Right ventricle myocardium superior (tissue), 1 donor: ENCODE data around the gene CTNNBIP1. TPM values are rescaled to one million over a fixed set of nuclear protein-coding genes. Genes with fewer than 3 reads are reported as not detected.

Experiments used
- ATAC-seq: fragments of 200-7000 bp; cut with Tn5 transposase; one replicate; pipeline ENCODE4 v1.9.1; 2020; ENCODE audit warnings: mild to moderate bottlenecking; ENCODE audit not compliant: poor library complexity
- DNase-seq: peaks from one replicate; pipeline ENCODE4 v3.0.0-alpha.2; 2020
- intact Hi-C: fragments of 100-400 bp; cut with DNase I; formaldehyde crosslinking; loops from one replicate; pipeline ENCODE4 v1.11.2; 2022
- total RNA-seq: library from RNA; stranded (reverse); fragmentation: NEBNext Ultra II Directional; extraction: Animal tissue kit (Norgen Biotek cat#: 25700); gene quantifications from one replicate; pipeline ENCODE4 v1.2.1, GENCODE V29; 2021
- donor health status: DM: no; HTN: yes; CAD: no; lungs with severe emphysema.

CTNNBIP1 gene
- total RNA-seq, 1 donor from 2014 or later, result 58.1 TPM

DNA sequence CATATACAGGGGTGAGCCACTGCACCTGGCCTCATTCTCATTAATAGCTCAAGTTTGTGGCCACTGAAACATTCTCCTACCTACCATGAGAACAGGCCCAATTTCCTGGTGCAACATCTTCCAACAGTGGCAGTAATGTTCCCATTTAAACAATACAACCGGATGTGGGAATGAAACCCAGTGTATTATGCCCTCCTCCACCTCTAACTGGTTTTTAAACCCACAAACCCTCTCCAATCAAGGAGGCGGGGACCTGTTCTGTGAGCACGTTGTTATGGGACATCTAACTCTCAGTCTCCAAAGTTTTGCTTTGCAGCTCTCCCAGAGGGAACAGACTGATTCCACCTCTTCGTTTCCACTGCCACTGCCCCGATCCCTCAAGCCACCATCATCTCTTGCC is 2.6 kb downstream of the CTNNBIP1 start:
- DNase-seq, result no peak
- intact Hi-C loops, result no loop called here
- ATAC-seq, result no peak

DNA sequence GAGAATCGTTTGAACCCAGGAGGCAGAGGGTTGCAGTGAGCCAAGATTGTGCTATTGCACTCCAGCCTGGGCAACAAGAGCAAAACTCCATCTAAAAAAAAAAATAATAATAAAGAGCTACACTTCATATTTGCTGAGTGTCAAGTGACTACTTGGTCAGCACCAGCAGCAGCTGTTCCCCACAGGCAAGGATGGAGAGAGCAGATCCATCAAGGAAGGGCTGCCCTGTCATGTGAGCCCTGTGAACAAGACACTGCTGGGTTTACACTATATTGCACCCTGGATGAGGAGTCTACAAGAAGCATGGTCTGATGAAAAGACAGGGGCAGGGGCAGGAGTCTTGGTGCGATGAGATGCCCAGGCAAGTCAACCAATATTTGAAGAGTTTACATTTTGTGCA is 3.6 kb downstream of the CTNNBIP1 start:
- no peak for DNase-seq
- intact Hi-C loops, result no loop called here
- ATAC-seq, result no peak

DNA sequence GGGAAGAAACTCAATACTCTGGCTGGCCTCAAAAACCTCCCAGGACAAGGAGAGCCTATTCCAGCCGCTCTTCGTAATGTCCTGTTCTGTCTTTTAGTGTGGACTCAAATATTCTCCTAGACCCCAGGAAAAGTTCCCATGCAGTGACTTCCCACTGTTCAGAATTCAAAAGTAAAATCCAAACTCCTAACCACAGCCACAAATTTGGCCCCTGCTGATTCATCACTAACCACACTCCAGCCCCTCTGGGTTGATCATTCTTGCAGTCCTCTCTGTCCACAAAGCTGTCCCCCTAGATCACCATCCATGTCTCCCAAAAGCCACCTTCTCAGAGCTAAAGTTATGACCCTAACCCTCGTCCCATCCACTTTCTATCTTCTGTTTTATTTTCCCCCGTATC is 5.1 kb downstream of the CTNNBIP1 start:
- ATAC-seq, result no peak
- intact Hi-C loops, result no loop called here
- DNase-seq, result no peak

DNA sequence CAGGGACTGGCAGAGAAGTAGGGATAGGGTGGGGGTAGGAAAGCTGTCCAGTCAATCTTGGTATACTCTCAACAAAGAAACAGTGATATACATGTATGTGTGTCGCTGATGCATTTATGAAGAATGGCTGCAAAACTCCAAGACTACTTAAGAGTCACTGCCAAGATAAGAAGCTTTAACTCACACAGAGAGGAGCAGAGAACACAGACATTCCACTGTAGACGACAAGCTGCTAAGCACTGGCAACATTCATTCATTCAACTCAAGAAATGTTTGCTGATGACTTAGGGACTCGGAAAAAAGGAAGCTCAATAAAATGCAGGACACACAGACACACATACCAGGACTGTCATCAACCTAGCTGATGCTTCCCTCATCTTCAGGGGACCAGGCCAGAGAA is 5.5 kb downstream of the CTNNBIP1 start:
- ATAC-seq (no peak), DNase-seq (no peak)
- intact Hi-C loops, result no loop called here

- intact Hi-C loops, result no loop called here
- ATAC-seq, result no peak
Measured at GRCh38 chr1:9903801-9904527, 6.1 kb downstream of the CTNNBIP1 start.

GRCh38 chr1:9902060-9902452 is 8.0 kb downstream of the CTNNBIP1 start:
- DNase-seq, result no peak
- peak; percentile 9 for ATAC-seq
- intact Hi-C loops, result no loop called here

More at GRCh38 chr1:9903801-9904527, 6.1 kb downstream of the CTNNBIP1 start:
- DNase-seq, result no peak

GRCh38 chr1:9901148-9902059 is 8.7 kb downstream of the CTNNBIP1 start:
- peak; percentile 83 for DNase-seq
- ATAC-seq, result peak; percentile 82
- intact Hi-C loops, result no loop called here

DNA sequence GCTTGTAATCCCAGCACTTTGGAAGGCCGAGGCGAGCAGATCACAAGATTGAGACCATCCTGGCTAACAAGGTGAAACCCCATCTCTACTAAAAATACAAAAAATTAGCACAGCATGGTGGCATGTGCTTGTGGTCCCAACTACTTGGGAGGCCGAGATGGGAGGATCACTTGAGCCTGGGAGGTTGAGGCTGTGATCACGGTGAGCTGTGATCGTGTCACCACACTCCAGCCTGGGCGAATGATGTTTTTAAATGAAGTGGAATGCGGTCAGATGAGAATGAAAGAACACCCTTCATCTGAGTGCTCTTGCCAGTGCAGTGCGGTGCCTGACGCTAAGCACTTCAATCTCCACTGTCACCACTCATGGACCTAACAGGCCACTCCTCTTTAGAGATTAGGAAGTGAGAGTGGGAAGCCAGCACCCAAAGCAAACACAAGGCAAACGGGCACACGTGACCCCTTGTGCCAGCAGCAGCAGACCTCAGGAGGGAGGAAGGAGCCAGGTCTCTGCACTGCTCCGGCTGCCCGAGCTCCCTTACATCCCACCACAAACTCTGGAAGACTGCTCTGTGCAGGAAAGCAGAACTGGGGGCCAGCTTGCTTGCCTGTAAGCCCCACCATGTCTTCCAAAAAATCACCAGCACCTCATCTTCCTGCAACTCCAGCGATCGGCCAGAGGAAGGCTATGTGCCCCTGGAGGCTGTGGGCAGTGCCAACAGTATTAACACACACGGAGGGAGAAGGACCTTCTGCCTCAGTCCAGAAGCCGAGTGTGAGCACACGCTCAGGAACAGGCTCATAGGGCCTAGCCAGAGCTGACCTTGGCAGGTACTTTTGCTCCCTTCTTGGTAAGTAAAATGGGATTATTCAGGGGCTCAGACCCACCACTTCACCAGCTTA is 9.7 kb downstream of the CTNNBIP1 start:
- DNase-seq (peak; percentile 84), ATAC-seq (peak; percentile 82)
- intact Hi-C loops, result no loop called here

DNA sequence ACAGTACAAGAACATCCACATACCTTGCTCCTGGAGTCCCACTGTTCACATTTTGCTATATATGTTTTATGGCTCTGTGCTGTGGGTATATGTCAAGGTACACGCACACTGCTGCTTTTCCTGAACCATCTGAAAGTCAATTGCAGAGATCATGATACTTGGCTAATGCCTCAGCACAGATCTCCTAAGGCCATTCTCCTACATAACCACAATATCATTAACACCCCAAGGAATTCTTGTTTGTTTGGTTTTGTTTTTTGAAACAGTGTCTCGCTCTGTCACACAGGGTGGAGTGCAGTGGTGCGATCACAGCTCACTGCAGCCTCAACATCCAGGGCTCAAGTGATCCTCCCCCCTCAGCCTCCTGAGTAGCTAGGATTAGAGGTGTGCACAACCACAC is 16.0 kb downstream of the CTNNBIP1 start:
- DNase-seq (no peak), ATAC-seq (no peak)
- intact Hi-C loops, result no loop called here

DNA sequence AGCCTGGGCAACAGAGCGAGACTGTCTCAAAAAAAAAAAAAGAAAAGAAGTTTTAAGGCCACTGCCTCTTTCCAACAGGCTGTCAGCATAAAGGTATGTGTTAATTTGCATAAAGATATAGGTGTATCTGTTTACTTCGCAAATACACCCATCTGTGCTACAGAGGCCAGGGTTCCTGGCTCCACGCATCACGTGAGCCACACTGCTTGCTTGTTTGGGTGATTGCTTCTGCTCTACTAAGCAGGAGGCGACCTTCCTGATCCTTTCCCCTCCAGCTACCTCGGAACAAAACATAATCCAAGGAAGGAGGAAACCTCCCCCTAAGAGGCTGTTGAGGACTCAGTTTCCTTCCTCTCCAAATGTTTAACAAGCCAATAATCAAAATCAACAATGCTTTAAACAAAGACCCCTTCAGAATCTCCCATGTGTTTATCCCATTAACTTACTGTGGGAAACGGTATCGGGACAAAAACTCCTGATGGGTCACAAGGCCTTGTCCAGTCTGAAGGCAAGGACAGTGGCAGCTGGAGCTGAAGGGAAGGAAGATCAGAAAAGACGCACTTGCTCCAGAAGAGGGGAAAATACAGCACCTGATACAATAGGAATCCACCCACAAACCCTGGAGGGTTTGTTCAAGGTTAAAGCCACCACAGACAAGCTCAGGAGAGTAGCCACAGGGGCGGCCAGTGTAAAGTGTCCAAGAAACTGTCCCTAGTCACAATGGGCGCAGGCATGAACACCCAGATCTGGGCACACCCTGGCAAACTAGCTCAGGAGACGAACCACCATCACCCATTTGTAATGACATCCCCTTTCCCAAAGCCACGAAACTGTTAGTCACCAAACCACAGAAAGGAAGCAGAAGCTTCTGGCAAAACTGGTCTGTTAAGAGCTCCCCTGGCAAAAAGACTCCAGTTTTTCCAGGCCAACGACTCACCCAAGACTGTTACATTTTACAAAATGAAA is 17.2 kb downstream of the CTNNBIP1 start:
- intact Hi-C loops, result no loop called here
- DNase-seq (peak; percentile 42), ATAC-seq (peak; percentile 30)

DNA sequence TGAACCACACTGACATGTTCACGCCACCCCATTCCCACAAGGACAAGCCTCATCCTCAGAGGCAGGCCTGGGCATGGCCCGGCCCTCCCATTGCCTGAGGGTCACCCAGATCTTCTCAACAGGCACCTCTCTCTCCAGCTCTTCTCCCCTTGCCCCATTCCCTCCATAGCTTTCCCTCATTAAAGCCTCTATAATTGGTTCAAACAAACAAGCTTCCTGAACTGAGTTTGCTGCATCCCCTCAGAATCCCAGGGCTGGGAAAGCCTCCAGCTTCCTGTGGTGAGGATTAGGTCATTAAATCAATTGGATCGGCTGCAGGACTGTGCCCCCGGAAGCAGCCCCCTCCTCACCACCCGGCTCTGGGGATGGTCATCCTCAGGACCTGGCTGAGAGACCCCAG is 18.9 kb downstream of the CTNNBIP1 start:
- ATAC-seq (no peak), DNase-seq (peak; percentile 22)
- intact Hi-C loops, result no loop called here

GRCh38 chr1:9890224-9890731 is 19.8 kb downstream of the CTNNBIP1 start:
- DNase-seq (peak; percentile 75), ATAC-seq (peak; percentile 12)
- intact Hi-C loops, result no loop called here

DNA sequence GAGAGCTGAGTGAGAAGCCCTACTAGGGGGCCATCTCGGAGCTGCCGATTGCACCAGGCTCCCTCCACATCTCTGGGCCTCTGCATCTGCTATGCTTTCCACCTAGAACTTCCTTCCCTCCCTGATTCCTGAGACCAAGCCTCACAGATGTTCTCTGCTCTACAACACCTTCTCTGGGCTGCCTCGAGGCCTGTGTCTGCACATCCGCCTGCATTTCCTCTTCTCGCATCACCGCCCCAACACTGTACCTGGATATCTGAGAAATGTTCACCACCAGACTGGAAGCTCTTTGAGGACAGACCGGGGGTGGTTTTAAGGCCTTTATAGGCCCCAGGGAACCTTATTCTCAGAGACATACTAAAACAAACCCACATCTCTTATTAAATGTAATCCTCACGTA is 20.7 kb downstream of the CTNNBIP1 start:
- ATAC-seq (no peak), DNase-seq (peak; percentile 10)

DNA sequence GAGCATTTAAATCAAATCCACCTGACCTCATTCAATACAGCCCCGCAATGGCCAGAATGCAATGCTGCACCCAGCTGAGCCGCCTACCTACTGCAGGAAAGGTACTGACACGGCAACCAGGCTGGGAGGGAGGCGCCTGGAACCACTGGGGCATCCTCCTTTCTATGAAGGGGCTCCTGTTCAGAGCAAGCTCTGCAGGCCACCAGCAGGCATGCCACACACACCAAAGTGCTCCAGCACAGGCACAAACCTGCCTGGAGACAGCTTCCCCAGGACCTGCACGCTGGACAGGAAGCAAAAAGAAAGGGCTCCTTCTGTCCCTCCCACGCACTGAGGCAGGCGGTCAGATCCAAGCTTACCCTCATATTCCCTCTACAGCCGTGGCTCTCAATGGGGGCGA is 21.2 kb downstream of the CTNNBIP1 start:
- ATAC-seq (no peak), DNase-seq (no peak)
- intact Hi-C loops, result no loop called here

More for the DNA sequence above, 20.7 kb downstream of the CTNNBIP1 start:
- intact Hi-C loops, result no loop called here

DNA sequence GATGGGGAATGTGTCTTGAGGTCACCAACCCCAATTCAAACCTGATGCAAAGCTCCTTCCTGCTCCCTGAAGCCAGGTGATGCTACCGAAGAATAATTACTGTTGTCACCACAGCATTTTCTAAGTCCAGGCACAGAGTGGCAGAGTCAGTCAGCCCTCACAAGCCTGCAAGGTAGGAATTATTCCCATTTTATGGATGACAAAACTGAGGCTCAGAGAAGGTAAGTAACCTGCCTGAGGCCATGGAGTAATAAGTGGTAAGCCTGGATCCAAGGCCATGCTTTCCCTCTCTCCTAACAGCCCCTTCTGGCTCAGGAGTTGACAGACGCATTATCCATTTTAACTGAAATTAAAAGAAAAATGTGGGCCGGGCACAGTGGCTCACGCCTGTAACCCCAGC is 23.0 kb downstream of the CTNNBIP1 start:
- ATAC-seq, result no peak
- intact Hi-C loops, result no loop called here
- DNase-seq, result no peak

- ATAC-seq (peak; percentile 73), DNase-seq (no peak)
- intact Hi-C loops, result no loop called here
Measured at GRCh38 chr1:9886092-9886742, 23.9 kb downstream of the CTNNBIP1 start.

- ATAC-seq (no peak), DNase-seq (no peak)
- intact Hi-C loops, result no loop called here
Measured at GRCh38 chr1:9884805-9885204, 25.3 kb downstream of the CTNNBIP1 start.
